Stimulated activated naive CD4-positive, alpha-beta T cell (primary cell): Measurements from ENCODE around the gene SYNGR1.

Source experiments
- DNase-seq, 6 experiments: peaks; one replicate each; lab custom pipeline; 2025; lab: John Stamatoyannopoulos, UW

SYNGR1 gene

GRCh38 chr22:39431216-39431801 is 81.5 kb downstream of the SYNGR1 start:
- DNase-seq: no peak

- no peak for DNase-seq
Observed at GRCh38 chr22:39431821-39432251, 82.0 kb downstream of the SYNGR1 start.

- no peak for DNase-seq
Observed at GRCh38 chr22:39432361-39432811, 82.6 kb downstream of the SYNGR1 start.

- DNase-seq: no peak
Observed at GRCh38 chr22:39433476-39434242, 83.9 kb downstream of the SYNGR1 start.

- no peak for DNase-seq
Observed at GRCh38 chr22:39434243-39434653, 84.5 kb downstream of the SYNGR1 start.

- no peak for DNase-seq
Observed at GRCh38 chr22:39434721-39435120, 84.9 kb downstream of the SYNGR1 start.
